Colonic mucosa (tissue), 4 donors: Measurements from ENCODE around the gene SLC6A20. TPM values are rescaled to one million over a fixed set of nuclear protein-coding genes. Genes with fewer than 3 reads are reported as not detected.

ENCODE experiments used
- DNase-seq: peaks from one replicate; pipeline ENCODE4 v3.0.0-alpha.2; 2020
- H3K27ac ChIP-seq: fragments of 200-600 bp; one replicate; pipeline ENCODE4 v1.8.0; 2021
- H3K27me3 ChIP-seq: fragments of 200-600 bp; one replicate; pipeline ENCODE4 v1.8.0; 2021
- H3K36me3 ChIP-seq: fragments of 200-600 bp; one replicate; pipeline ENCODE4 v1.8.0; 2021
- H3K4me1 ChIP-seq: fragments of 200-600 bp; one replicate; pipeline ENCODE4 v1.8.0; 2021; ENCODE audit warnings: mild to moderate bottlenecking
- H3K4me3 ChIP-seq: fragments of 200-600 bp; one replicate; pipeline ENCODE4 v1.8.0; 2021
- H3K9ac ChIP-seq, 2 donors: one replicate each; pipeline ENCODE4 v1.7.0; 2013; ENCODE audit warnings: control low read depth in 2 of 2, low read depth in 2 of 2, low read length in 2 of 2
- H3K9me3 ChIP-seq: fragments of 200-600 bp; one replicate; pipeline ENCODE4 v1.8.0; 2021
- CTCF ChIP-seq: fragments of 200-600 bp; IDR thresholded peaks from one replicate; pipeline ENCODE4 v1.8.0; 2022; ENCODE audit warnings: antibody characterized with exemption, mild to moderate bottlenecking
- intact Hi-C: fragments of 100-400 bp; cut with DNase I; formaldehyde crosslinking; loops from one replicate; pipeline ENCODE4 v1.14.1; 2022
- total RNA-seq, 2 donors: library from RNA; stranded (reverse); fragmentation: NEBNext Ultra II Directional in 1 of 2; extraction: Animal tissue kit (Norgen Biotek cat#: 25700) in 1 of 2; gene quantifications; one replicate each; pipeline ENCODE4 v1.2.1, GENCODE V29; 2021
- donor health status: healthy.
- donor health status: DM: no; HTN: no; CAD: no.
- donor health status: DM: no; HTN: no; CAD: no.

The SLC6A20 gene
- total RNA-seq, 2 donors from 2014 or later, result 4.2 to 4.4 TPM

- Histone ChIP-seq H3K27me3 (peaks cover 14% of the 10 kb centered on the region), H3K4me3 (peak overlapping the region; percentile 54), H3K9ac (no peak overlapping the region), H3K4me1 (peaks cover 8% of the 10 kb centered on the region), H3K36me3 (no peaks in the 10 kb centered on the region), H3K27ac (no peak overlapping the region), H3K9me3 (no peaks in the 10 kb centered on the region)
- TF ChIP-seq CTCF, result no peak
- no peak for DNase-seq
- intact Hi-C loops, result no loop called here
Measured at GRCh38 chr3:45795509-45795881, 841 bp downstream of the SLC6A20 start.

GRCh38 chr3:45794660-45795059 lies 1.7 kb downstream of the SLC6A20 start:
- intact Hi-C loops, result no loop called here
- Histone ChIP-seq H3K36me3 (no peaks in the 10 kb centered on the region), H3K27me3 (peaks cover 14% of the 10 kb centered on the region), H3K4me1 (peaks cover 8% of the 10 kb centered on the region), H3K9ac (no peak overlapping the region), H3K9me3 (no peaks in the 10 kb centered on the region), H3K27ac (no peak overlapping the region), H3K4me3 (no peak overlapping the region)
- TF ChIP-seq CTCF, result no peak
- DNase-seq, result no peak

- Histone ChIP-seq H3K4me3 (no peak overlapping the region), H3K27ac (no peak overlapping the region), H3K27me3 (peaks cover 14% of the 10 kb centered on the region), H3K9me3 (no peaks in the 10 kb centered on the region), H3K36me3 (no peaks in the 10 kb centered on the region), H3K9ac (no peak overlapping the region), H3K4me1 (peaks cover 8% of the 10 kb centered on the region)
- intact Hi-C loops, result no loop called here
- no peak for TF ChIP-seq CTCF
- DNase-seq, result no peak
Measured at GRCh38 chr3:45794177-45794560, 2.2 kb downstream of the SLC6A20 start.

- intact Hi-C loops, result no loop called here
- H3K9me3 ChIP-seq, result no peaks in the 10 kb centered on the region
- no peak overlapping the region for H3K4me3 ChIP-seq
- no peak overlapping the region for H3K27ac ChIP-seq
- TF ChIP-seq CTCF, result no peak
- H3K36me3 ChIP-seq, result no peaks in the 10 kb centered on the region
- H3K27me3 ChIP-seq, result peaks cover 14% of the 10 kb centered on the region
- DNase-seq, result no peak
- H3K4me1 ChIP-seq, result peaks cover 8% of the 10 kb centered on the region
- no peak overlapping the region for H3K9ac ChIP-seq
Measured at GRCh38 chr3:45793482-45794176, 2.7 kb downstream of the SLC6A20 start.

GRCh38 chr3:45792516-45793172 lies 3.7 kb downstream of the SLC6A20 start:
- H3K27me3 ChIP-seq, result peaks cover 14% of the 10 kb centered on the region
- no peak for DNase-seq

More at GRCh38 chr3:45792516-45793172, 3.7 kb downstream of the SLC6A20 start:
- H3K4me3 ChIP-seq, result no peak overlapping the region
- H3K27ac ChIP-seq, result no peak overlapping the region
- no peak overlapping the region for H3K9ac ChIP-seq
- H3K9me3 ChIP-seq, result no peaks in the 10 kb centered on the region
- no peaks in the 10 kb centered on the region for H3K36me3 ChIP-seq
- intact Hi-C loops, result no loop called here
- no peak for TF ChIP-seq CTCF
- H3K4me1 ChIP-seq, result peaks cover 8% of the 10 kb centered on the region
